Peyer's patch (tissue), 4 donors: ENCODE results near the gene REXO1. TPM values are rescaled to one million over a fixed set of nuclear protein-coding genes. Genes with fewer than 3 reads are reported as not detected.

Source experiments
- DNase-seq, 3 donors: peaks; one replicate each; pipeline ENCODE4 v3.0.0-alpha.2; 2017 to 2019
- H3K27ac ChIP-seq, 4 donors: fragments of 200-600 bp; sonication (generic); one replicate each; pipeline ENCODE4 v1.5.1; 2016 to 2019
- H3K27me3 ChIP-seq, 2 donors: fragments of 200-600 bp; sonication (generic); one replicate each; pipeline ENCODE4 v1.5.1; 2019
- H3K36me3 ChIP-seq, 3 donors: fragments of 200-600 bp; sonication (generic); one replicate each; pipeline ENCODE4 v1.5.1; 2016 to 2019
- H3K4me1 ChIP-seq, 4 donors: fragments of 200-600 bp; sonication (generic); one replicate each; pipeline ENCODE4 v1.5.1; 2016 to 2019
- H3K4me3 ChIP-seq, 4 donors: fragments of 200-600 bp; sonication (generic); 1 replicate in 3 of 4; 2 replicates in 1 of 4; pipeline ENCODE4 v1.5.1; 2016 to 2019; ENCODE audit warnings: mild to moderate bottlenecking in 1 of 4
- H3K9me3 ChIP-seq, 4 donors: fragments of 200-600 bp; sonication (generic); one replicate each; pipeline ENCODE4 v1.5.1; 2016 to 2019; ENCODE audit warnings: mild to moderate bottlenecking in 1 of 4
- CTCF ChIP-seq, 6 experiments: fragments of 450-650 bp in 4 of 6; fragments of 200-600 bp in 2 of 6; sonication (generic) in 1 of 6; IDR thresholded peaks; one replicate each; pipeline ENCODE4 v1.5.1; 2017 to 2019; ENCODE audit warnings: antibody characterized with exemption in 6 of 6, mild to moderate bottlenecking in 3 of 6, moderate library complexity in 1 of 6
- POLR2A ChIP-seq, 2 donors: fragments of 450-650 bp; IDR thresholded peaks; one replicate each; pipeline ENCODE4 v1.5.1; 2017; ENCODE audit warnings: antibody characterized with exemption in 2 of 2, mild to moderate bottlenecking in 2 of 2, moderate library complexity in 2 of 2
- total RNA-seq, 4 donors: library from RNA; depleted of rRNA; stranded (reverse); fragments of >200 nt; gene quantifications; one replicate each; pipeline ENCODE4 v1.1.0, GENCODE V29; 2016

Gene REXO1
- total RNA-seq, 4 donors from 2014 or later: 47.0 to 101 (median 57.2) TPM

- no peak for TF ChIP-seq CTCF (IDR thresholded peaks at IDR 0.05)
- TF ChIP-seq POLR2A (IDR thresholded peaks at IDR 0.05): no peak
- Histone ChIP-seq H3K9me3 (no peaks in the 10 kb centered on the region), H3K36me3 (peaks cover 0 to 51% (median 0%) of the 10 kb centered on the region in 3 donors), H3K4me3 (no peak overlapping the region), H3K4me1 (peaks cover 0 to 14% (median 7%) of the 10 kb centered on the region in 4 donors), H3K27me3 (no peaks in the 10 kb centered on the region), H3K27ac (no peak overlapping the region)
- no peak for DNase-seq
These were observed 20.6 kb downstream of the REXO1 start for GRCh38 chr19:1827566-1828278.

- Histone ChIP-seq H3K27me3 (no peaks in the 10 kb centered on the region), H3K9me3 (no peaks in the 10 kb centered on the region), H3K36me3 (peaks cover 0 to 60% (median 0%) of the 10 kb centered on the region in 3 donors), H3K4me1 (peaks cover 0 to 14% (median 7%) of the 10 kb centered on the region in 4 donors), H3K4me3 (no peak overlapping the region), H3K27ac (no peak overlapping the region)
- peak in 1 of 3 donors; percentile 60 for DNase-seq
- TF ChIP-seq POLR2A (IDR thresholded peaks at IDR 0.05): no peak
- TF ChIP-seq CTCF (IDR thresholded peaks at IDR 0.05): no peak
These were observed 21.4 kb downstream of the REXO1 start for GRCh38 chr19:1826557-1827521.

DNA sequence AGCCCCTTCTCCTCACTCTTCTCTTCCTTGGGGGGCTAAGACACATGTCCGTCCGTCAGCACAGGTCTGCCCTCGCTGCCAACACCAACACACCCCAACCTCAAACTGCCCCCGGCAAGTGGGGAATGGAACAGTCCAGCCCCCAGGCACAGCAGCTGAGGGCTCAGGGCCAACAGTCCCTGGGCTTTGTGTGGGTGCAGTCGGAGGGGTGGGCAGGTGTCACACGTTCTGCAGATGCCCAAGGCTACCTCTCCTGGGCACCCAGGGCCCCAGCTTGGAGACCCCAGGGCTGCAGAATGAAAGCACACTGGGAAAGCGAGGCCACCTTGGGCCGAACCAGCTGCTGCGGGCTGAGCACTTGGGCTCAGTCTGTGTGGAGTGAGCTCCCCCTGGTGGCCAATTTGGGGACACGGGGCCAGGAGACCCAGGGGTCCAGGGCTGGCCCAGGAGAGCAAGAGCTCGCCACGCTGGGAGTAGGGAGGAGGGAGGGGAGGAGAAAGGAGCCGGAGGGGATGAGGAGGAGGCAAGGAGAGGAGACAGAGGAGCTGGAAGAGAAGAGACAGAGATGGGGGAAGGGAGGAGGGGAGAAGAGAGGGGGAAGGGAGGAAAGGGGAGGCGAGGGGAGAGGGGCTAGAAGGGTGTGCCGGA, 22.2 kb downstream of the REXO1 start:
- peak; percentile 75 to 86 (median 86) for DNase-seq
- H3K27ac ChIP-seq: no peak overlapping the region
- H3K4me1 ChIP-seq: peaks cover 0 to 14% (median 7%) of the 10 kb centered on the region in 4 donors
- no peaks in the 10 kb centered on the region for H3K27me3 ChIP-seq
- TF ChIP-seq CTCF (IDR thresholded peaks at IDR 0.05) (peak; percentile 77 to 93 (median 88)), POLR2A (IDR thresholded peaks at IDR 0.05) (no peak)
- H3K4me3 ChIP-seq: no peak overlapping the region
- peaks cover 0 to 68% (median 0%) of the 10 kb centered on the region in 3 donors for H3K36me3 ChIP-seq
- H3K9me3 ChIP-seq: no peaks in the 10 kb centered on the region

DNA sequence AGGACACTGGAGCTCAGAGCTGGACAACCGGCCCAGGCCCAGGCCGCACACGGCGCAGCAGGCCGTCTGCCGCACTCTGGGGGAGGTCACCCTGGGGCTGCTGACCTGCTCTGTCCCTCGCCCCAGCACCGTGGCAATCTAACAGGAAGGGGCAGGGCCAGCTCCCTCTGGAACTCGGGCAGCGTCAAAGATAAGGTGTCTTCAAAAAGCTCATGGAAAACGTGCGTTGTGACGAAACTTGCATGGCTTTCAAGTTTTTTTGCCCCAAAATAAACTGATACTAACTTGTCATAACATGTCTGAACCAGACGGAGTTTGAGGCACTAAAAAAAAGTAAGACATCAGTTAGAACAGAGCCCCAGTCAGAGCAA, 24.0 kb downstream of the REXO1 start:
- TF ChIP-seq POLR2A (IDR thresholded peaks at IDR 0.05) (no peak), CTCF (IDR thresholded peaks at IDR 0.05) (no peak)
- no peak overlapping the region for H3K4me3 ChIP-seq
- H3K4me1 ChIP-seq: peaks cover 0 to 14% (median 7%) of the 10 kb centered on the region in 4 donors
- DNase-seq: no peak
- no peaks in the 10 kb centered on the region for H3K27me3 ChIP-seq
- H3K36me3 ChIP-seq: peaks cover 0 to 81% (median 0%) of the 10 kb centered on the region in 3 donors
- no peaks in the 10 kb centered on the region for H3K9me3 ChIP-seq
- H3K27ac ChIP-seq: no peak overlapping the region

DNA sequence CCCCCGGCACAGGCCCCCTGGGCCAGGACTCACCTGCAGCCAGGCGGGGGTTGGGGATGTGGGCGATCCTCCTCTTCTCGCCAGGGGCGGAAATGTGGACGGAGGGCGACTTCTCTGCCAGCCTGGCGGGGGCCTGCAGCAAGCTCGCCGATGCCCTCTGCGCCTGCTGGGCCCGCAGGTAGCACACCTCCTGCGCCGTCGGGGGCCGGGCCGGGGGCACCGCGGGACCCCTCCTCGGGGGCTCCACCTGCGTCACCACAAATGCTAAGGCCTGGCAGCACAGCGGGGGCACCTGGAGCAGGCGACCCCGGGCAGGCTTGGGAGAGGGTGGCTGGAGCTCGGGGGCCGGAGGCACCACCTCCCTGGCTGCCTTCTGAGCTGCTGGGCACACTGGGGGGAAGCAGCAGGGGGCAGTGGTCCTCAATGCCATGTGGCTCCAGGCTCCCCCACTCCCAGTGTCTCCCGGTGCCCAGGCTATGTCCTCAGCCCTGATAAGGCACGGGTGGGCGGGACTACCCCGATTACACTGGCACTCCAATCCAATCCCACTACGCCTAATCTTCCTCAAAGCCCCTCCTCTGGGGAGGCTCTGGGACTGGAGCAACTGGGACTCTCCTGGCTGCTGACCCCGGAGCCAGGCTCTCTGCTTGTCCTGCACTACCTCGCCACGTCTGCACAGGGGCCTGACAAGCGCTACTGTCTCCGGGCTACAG, 24.6 kb downstream of the REXO1 start:
- H3K4me3 ChIP-seq: no peak overlapping the region
- H3K9me3 ChIP-seq: no peaks in the 10 kb centered on the region
- no peaks in the 10 kb centered on the region for H3K27me3 ChIP-seq
- DNase-seq: no peak
- H3K36me3 ChIP-seq: peaks cover 0 to 87% (median 0%) of the 10 kb centered on the region in 3 donors
- peaks cover 0 to 14% (median 7%) of the 10 kb centered on the region in 4 donors for H3K4me1 ChIP-seq
- H3K27ac ChIP-seq: no peak overlapping the region
- TF ChIP-seq POLR2A (IDR thresholded peaks at IDR 0.05): no peak
- no peak for TF ChIP-seq CTCF (IDR thresholded peaks at IDR 0.05)
